Left ventricle myocardium superior (tissue), 1 donor: Measurements from ENCODE around the gene HYOU1. TPM values are rescaled to one million over a fixed set of nuclear protein-coding genes. Genes with fewer than 3 reads are reported as not detected.
"Not testable (repeated sequence)": the region's sequence is repeated elsewhere in the genome, so short reads cannot be mapped to it uniquely, and the experiment has no call there.

ENCODE experiments used
- ATAC-seq: fragments of 200-7000 bp; cut with Tn5 transposase; one replicate; pipeline ENCODE4 v1.9.1; 2020; ENCODE audit warnings: mild to moderate bottlenecking, moderate library complexity
- DNase-seq: peaks from one replicate; pipeline ENCODE4 v3.0.0-alpha.2; 2020
- intact Hi-C: fragments of 100-400 bp; cut with micrococcal nuclease; formaldehyde crosslinking; loops from one replicate; pipeline ENCODE4 v1.11.0; 2022
- total RNA-seq: library from RNA; stranded (reverse); fragmentation: NEBNext Ultra II Directional; extraction: Animal tissue kit (Norgen Biotek cat#: 25700); gene quantifications from one replicate; pipeline ENCODE4 v1.2.1, GENCODE V29; 2021
- donor health status: DM: no; HTN: yes; CAD: no; lungs with severe emphysema.

The HYOU1 gene
- total RNA-seq, 1 donor from 2014 or later: 64.0 TPM

- no peak for ATAC-seq
- DNase-seq: no peak
- intact Hi-C loops: no loop called here
Observed at GRCh38 chr11:119089319-119089718, 32.3 kb upstream of the HYOU1 start.

GRCh38 chr11:119088406-119088805, 31.4 kb upstream of the HYOU1 start:
- intact Hi-C loops: no loop called here
- ATAC-seq (no peak), DNase-seq (no peak)

GRCh38 chr11:119087747-119088241, 30.8 kb upstream of the HYOU1 start:
- intact Hi-C loops: no loop called here
- DNase-seq (no peak), ATAC-seq (no peak)

- no peak for DNase-seq
- no peak for ATAC-seq
- intact Hi-C loops: no loop called here
Observed at GRCh38 chr11:119087123-119087522, 30.1 kb upstream of the HYOU1 start.

GRCh38 chr11:119085437-119085847, 28.4 kb upstream of the HYOU1 start:
- intact Hi-C loops: no loop called here
- DNase-seq: no peak
- ATAC-seq: no peak

- ATAC-seq: peak; percentile 98
- peak; percentile 96 for DNase-seq
- intact Hi-C loops: no loop called here
Observed at GRCh38 chr11:119084663-119085436, 27.8 kb upstream of the HYOU1 start, which contains the start of gene HMBS. Gene HMBS, plus strand, starts transcription at chr11:119084881. Its CDS starts 153 bp downstream, at chr11:119085034.

- ATAC-seq (no peak), DNase-seq (no peak)
Observed at GRCh38 chr11:119081682-119082260, 24.8 kb upstream of the HYOU1 start.

GRCh38 chr11:119078675-119079420, 21.8 kb upstream of the HYOU1 start:
- DNase-seq (no peak), ATAC-seq (no peak)
- intact Hi-C loops: no loop called here

More at GRCh38 chr11:119081682-119082260, 24.8 kb upstream of the HYOU1 start:
- intact Hi-C loops: no loop called here

GRCh38 chr11:119077839-119078238, 20.8 kb upstream of the HYOU1 start:
- intact Hi-C loops: no loop called here
- ATAC-seq (no peak), DNase-seq (no peak)

- DNase-seq (peak; percentile 99), ATAC-seq (peak; percentile 99)
- intact Hi-C loops: no loop called here
Observed at GRCh38 chr11:119067371-119068222, 10.6 kb upstream of the HYOU1 start, which contains the start of gene VPS11. Gene VPS11, plus strand, starts transcription at chr11:119067818. Its CDS starts 6 bp downstream, at chr11:119067824.

- ATAC-seq (no peak), DNase-seq (no peak)
- intact Hi-C loops: no loop called here
Observed at GRCh38 chr11:119065369-119065768, 8.4 kb upstream of the HYOU1 start.

GRCh38 chr11:119062779-119063178, 5.8 kb upstream of the HYOU1 start:
- ATAC-seq (no peak), DNase-seq (no peak)
- intact Hi-C loops: no loop called here

- DNase-seq (no peak), ATAC-seq (no peak)
- intact Hi-C loops: no loop called here
Observed at GRCh38 chr11:119061256-119061655, 4.3 kb upstream of the HYOU1 start.

GRCh38 chr11:119059128-119059527, 2.1 kb upstream of the HYOU1 start:
- ATAC-seq, DNase-seq, intact Hi-C loops: not testable (repeated sequence)

GRCh38 chr11:119056421-119056999, 495 bp downstream of the HYOU1 start:
- ATAC-seq (peak; percentile 10), DNase-seq (peak; percentile 42)
- intact Hi-C loops: no loop called here

- intact Hi-C loops: no loop called here
- no peak for DNase-seq
- no peak for ATAC-seq
Observed at GRCh38 chr11:119055901-119056300, 1.1 kb downstream of the HYOU1 start.

GRCh38 chr11:119054418-119054817, 2.6 kb downstream of the HYOU1 start:
- ATAC-seq (no peak), DNase-seq (no peak)
- intact Hi-C loops: no loop called here

- intact Hi-C loops: no loop called here
- no peak for ATAC-seq
- DNase-seq: no peak
Observed at GRCh38 chr11:119052163-119052814, 4.7 kb downstream of the HYOU1 start.
